ENCODE measurements around the gene CHST3.

GRCh38 chr10:72019085-72019876 lies 55.1 kb downstream of the CHST3 start:
- TF ChIP-seq POLR2A (IDR thresholded peaks at IDR 0.05) (no peak), CTCF (IDR thresholded peaks at IDR 0.05) (no peak)

All from lower leg skin (tissue), 3 donors.